Type B pancreatic cell (in vitro differentiated cells): Measurements from ENCODE around the gene CFAP68. TPM values are rescaled to one million over a fixed set of nuclear protein-coding genes. Genes with fewer than 3 reads are reported as not detected.

Experiments
- total RNA-seq: library from RNA; stranded (reverse); gene quantifications from 2 replicates; pipeline ENCODE4 v1.2.1, GENCODE V29; 2021; ENCODE audit warnings: low replicate concordance

Gene CFAP68
- total RNA-seq, 1 donor from 2014 or later = 24.0 TPM

Other genes starting within 250 kb of the CFAP68 start
- 48.1 and 52.3 TPM in 2 replicates for gene PPP2R1B, start 113.2 kb upstream of the CFAP68 start, total RNA-seq
- gene ALG9, start 8.0 kb upstream of the CFAP68 start, total RNA-seq = 26.0 and 44.0 TPM in 2 replicates
- gene FDXACB1, start 376 bp upstream of the CFAP68 start, total RNA-seq = 2.6 and 2.9 TPM in 2 replicates
- gene CRYAB, start 32.2 kb downstream of the CFAP68 start, total RNA-seq = 0.48 TPM in 1 of 2 replicates, not detected in the other
- gene HSPB2, start 33.2 kb downstream of the CFAP68 start, total RNA-seq = not detected in 2 replicates
- gene C11orf52, start 39.4 kb downstream of the CFAP68 start, total RNA-seq = 1.8 and 7.6 TPM in 2 replicates
- 4.8 and 22.0 TPM in 2 replicates for gene DIXDC1, start 57.8 kb downstream of the CFAP68 start, total RNA-seq
- 43.8 and 46.8 TPM in 2 replicates for gene DLAT, start 145.9 kb downstream of the CFAP68 start, total RNA-seq
- 3.1 and 5.5 TPM in 2 replicates for gene PIH1D2, start 194.5 kb downstream of the CFAP68 start, total RNA-seq
- gene NKAPD1, start 194.8 kb downstream of the CFAP68 start, total RNA-seq = 27.4 and 31.2 TPM in 2 replicates
- 80.0 and 84.9 TPM in 2 replicates for gene TIMM8B, start 207.2 kb downstream of the CFAP68 start, total RNA-seq
- gene SDHD, start 207.3 kb downstream of the CFAP68 start, total RNA-seq = 67.9 and 97.2 TPM in 2 replicates